VCaP (cell line): ENCODE results near the gene SUSD1.

Experiments
- H3K27ac ChIP-seq: fragments of 450-650 bp; 2 replicates; pipeline ENCODE4 v1.5.1; 2017
- TF ChIP-seq, protein P1 (sequence below): fragments of 450-650 bp; conservative IDR thresholded peaks from 2 replicates; pipeline ENCODE4 v1.5.1; 2017; ENCODE audit warnings: mild to moderate bottlenecking, moderate library complexity

SUSD1 gene

DNA sequence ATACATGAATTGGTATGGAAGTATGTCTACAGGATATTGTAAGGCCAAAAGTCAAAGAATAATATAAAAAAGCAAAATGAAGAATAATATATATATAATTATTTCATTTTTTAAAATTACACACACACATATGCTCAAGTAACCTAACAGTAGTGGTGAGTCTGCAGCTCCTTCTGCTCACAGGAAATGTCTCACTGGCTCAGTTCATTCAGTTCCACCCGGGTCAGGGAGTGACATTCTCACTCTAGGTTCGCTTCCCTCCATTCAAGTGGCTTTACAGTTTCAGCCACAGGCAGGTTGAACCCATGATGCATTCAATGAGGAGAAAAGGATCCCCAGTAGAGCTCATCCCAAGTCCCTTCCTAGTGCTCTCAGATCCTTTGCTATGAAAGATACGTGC is 90.8 kb downstream of the SUSD1 start:
- H3K27ac ChIP-seq = no peak overlapping the region
- TF ChIP-seq, protein P1, sequence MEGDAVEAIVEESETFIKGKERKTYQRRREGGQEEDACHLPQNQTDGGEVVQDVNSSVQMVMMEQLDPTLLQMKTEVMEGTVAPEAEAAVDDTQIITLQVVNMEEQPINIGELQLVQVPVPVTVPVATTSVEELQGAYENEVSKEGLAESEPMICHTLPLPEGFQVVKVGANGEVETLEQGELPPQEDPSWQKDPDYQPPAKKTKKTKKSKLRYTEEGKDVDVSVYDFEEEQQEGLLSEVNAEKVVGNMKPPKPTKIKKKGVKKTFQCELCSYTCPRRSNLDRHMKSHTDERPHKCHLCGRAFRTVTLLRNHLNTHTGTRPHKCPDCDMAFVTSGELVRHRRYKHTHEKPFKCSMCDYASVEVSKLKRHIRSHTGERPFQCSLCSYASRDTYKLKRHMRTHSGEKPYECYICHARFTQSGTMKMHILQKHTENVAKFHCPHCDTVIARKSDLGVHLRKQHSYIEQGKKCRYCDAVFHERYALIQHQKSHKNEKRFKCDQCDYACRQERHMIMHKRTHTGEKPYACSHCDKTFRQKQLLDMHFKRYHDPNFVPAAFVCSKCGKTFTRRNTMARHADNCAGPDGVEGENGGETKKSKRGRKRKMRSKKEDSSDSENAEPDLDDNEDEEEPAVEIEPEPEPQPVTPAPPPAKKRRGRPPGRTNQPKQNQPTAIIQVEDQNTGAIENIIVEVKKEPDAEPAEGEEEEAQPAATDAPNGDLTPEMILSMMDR = no peak

DNA sequence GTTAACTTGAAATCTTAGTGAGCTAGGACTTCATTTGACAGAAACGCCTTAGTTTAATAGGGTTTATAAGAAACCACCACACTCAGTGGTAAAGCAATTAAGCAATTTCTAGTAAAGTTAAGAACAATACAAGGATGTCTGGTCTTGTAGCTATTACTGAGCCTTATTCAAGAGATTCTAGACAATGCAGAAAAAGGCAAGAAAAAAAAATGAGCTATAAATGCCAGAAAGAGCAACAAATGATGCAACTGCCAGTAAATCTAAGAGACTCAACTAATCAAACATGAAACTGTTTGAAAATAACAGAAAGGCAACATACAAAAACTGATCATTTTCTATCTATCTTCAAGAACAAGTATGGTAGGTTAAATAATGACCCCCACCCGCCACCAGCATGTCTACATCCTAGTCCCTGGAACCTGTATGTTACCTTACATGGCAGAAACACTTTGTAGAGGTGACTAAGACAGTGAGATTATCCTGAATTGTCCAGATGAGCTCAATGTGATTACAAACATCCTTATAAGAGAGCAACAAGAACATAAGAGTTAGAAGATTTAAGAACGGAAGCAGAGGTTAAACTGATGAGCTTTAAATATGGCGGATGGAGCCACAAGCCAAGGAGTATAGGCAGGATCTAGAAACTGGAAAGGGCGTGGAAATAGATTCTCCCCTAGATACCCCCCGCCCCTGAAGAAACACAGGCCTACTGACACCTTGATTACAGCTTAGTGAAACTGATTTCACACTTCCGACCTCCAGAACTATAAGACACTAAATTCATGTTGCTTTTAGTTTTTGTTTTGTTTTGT is 93.0 kb downstream of the SUSD1 start:
- TF ChIP-seq, protein P1 = no peak
- no peak overlapping the region for H3K27ac ChIP-seq

DNA sequence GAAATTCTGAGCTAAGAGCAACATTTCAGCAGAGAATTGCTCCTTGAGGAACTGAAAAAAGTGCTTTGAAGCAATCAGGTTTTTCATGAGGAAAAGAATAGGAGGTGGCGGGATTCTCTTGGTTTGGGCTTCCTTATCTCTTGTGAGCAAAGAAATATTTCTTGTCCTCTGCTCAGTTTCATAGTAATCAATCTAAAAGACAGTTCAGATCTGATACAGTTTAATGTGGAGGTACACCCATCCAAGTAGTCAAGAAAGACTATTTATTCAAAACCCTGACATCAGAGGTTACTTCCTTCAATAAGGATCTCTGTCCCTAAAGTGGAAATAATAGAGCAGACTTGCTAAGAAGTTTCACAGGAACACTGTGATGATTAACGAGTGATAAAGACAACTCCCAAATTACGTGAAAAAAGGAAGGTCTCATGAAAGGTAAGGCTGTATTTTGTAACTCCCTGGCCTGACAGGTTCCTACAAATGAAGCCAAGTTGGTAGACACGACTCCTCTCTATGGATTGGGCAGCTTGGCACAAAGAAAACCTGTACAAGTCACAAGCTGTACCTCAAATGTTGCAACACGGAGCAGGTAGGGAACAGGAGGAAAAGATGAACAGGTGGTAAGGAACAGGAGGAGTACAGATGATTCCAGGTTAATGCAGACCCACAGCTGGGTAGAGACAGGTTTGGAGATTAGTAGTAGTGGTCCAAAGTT is 94.1 kb downstream of the SUSD1 start:
- no peak overlapping the region for H3K27ac ChIP-seq
- TF ChIP-seq, protein P1 = no peak

DNA sequence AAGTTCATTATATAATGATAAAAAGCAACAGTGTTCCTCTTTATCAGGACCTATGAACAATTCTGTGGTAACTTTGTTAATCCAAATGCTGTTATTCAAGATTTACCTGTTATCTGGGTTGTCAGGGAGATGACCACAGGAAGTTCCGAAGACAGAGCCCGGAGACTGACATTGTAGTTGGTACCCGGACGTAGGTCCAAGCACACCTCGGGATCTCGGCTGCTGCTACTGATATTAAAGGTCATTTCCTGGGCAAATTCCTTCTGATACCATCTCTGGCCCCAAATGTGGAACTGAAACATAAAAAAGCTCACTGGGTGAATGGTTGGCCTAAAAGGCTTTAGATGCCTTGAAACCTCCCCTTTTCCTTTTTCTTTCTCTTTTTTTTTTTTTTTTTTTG is 96.7 kb downstream of the SUSD1 start:
- H3K27ac ChIP-seq = peak overlapping the region; percentile 78
- TF ChIP-seq, protein P1 = no peak

DNA sequence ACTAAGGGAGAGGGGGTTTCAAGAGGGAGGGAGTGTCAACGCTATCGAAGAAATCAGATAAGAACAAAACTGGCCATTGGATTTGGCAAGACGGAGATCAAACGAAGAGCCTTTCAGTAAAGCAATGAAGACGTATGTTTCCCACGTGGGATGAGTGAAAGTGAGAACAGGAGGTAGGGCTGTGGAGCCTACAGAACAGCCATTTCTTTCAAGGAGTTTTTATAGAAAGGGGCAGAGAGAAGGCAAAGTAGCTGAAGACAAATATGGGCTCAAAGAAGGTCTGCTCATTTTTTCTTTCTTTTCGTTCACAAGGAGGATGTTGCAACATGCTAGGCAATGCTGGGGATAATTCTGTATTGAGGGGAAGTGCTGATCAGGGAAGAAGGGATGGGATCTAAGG is 98.3 kb downstream of the SUSD1 start:
- TF ChIP-seq, protein P1 = no peak
- H3K27ac ChIP-seq = peak overlapping the region; percentile 78; the same call in 1 of the 2 replicates

DNA sequence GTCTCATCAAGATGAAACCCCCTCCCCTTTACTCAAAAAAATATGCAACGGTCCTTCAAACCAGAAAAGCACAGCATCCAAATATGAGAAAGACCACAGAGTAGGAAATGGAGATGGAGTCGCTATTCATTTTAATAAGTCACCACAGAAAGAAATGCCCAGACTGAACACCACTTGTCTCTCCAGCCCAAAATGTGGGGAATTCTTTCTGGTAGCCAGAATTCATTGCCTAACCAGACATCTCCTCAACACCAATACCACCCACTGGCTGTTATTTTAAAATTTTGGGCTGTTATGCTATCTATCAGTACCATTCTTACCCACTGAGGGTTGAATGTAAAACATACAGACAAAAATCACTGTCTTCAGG is 100.1 kb downstream of the SUSD1 start:
- TF ChIP-seq, protein P1 = peak; percentile 48
- H3K27ac ChIP-seq = no peak overlapping the region

DNA sequence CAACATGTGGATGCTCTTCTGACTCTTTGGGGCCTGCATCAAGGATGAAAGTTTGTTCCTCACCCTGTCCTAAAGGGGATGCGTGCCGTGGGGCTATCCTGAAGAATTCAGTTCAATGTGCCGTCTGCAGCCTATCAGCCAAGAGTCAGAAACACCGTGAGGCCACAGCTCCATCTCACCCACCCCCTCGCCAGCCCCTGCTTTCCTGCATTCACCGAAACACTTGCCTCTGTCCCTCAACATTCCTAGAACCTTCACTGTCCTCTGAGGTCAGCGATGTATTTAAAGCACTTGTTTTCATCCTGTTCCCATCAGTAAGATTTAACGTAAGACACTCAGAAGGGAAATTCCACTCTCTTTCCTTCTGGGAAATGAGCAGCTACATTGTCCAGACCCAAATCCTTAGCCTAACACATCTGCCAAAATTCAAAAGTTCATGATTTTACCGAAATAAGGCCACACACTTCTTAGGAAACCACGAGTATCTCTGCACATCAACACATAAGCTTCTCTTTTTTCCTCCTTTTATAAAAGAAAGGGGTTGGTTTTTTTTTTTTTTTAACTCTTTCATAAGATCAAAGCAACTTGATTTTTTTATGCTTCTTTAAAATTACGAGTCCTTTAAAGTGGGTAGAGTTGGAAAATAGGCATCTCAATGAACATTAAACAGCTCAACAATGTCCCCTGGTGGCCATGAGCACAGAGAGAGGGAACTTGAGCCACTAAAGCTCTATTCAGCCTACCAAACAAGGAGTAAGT is 100.7 kb downstream of the SUSD1 start:
- TF ChIP-seq, protein P1 = peak; percentile 100
- H3K27ac ChIP-seq = peak overlapping the region; percentile 4; the same call in 1 of the 2 replicates

DNA sequence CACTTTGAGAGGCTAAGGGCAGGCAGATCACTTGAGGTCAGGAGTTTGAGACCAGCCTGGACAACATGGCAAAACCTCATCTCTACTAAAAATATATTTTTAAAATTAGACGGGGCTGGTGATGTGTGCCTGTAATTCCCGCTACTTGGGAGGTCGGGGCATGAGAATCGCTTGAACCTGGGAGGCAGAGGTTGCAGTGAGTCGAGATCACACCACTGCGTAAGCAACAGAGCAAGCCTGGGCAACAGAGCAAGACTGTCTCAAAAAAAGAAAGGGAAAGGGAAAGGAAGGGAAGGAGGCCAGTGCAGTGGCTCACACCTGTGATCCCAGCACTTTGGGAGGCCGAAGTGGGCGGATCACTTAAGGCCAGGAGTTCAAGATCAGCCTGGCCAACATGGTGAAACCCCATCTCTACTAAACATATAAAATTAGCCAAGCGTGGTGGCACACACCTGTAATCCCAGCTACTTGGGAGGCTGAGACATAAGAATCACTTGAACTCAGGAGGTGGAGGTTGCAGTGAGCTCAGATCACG is 101.4 kb downstream of the SUSD1 start:
- H3K27ac ChIP-seq = peak overlapping the region; percentile 4; the same call in 1 of the 2 replicates
